NB4 (cell line): ENCODE measurements around the gene CBR4.

ENCODE experiments used
- DNase-seq: peaks from one replicate; pipeline ENCODE4 v3.0.0; 2010; ENCODE audit warnings: low read depth
- H3K4me3 ChIP-seq: one replicate; pipeline ENCODE4 v1.5.1; 2011; ENCODE audit warnings: mild to moderate bottlenecking, low read depth, low read length, moderate library complexity
- CTCF ChIP-seq: IDR thresholded peaks from one replicate; pipeline ENCODE4 v1.5.1; 2012; ENCODE audit warnings: low read depth, low read length
- MAX ChIP-seq: IDR thresholded peaks from 2 replicates; pipeline ENCODE4 v1.6.1; 2011; ENCODE audit warnings: low read depth, low read length
- MYC ChIP-seq: IDR thresholded peaks from 2 replicates; pipeline ENCODE4 v1.6.1; 2011; ENCODE audit warnings: low read depth, low read length
- POLR2A ChIP-seq: IDR thresholded peaks from 2 replicates; pipeline ENCODE4 v1.6.1; 2011; ENCODE audit warnings: mild to moderate bottlenecking; ENCODE audit not compliant: insufficient read length; ENCODE audit errors: extremely low read depth

The CBR4 gene

GRCh38 chr4:169045862-169046584 is 36.0 kb upstream of the CBR4 start:
- DNase-seq: no peak
- H3K4me3 ChIP-seq: no peak overlapping the region
- no peak for TF ChIP-seq MYC

- no peak for DNase-seq
- no peak for TF ChIP-seq CTCF
- no peak for TF ChIP-seq MYC
- no peak for TF ChIP-seq POLR2A
- no peak for TF ChIP-seq MAX
- H3K4me3 ChIP-seq: no peak overlapping the region
These were observed 34.8 kb upstream of the CBR4 start for GRCh38 chr4:169044714-169045447.

DNA sequence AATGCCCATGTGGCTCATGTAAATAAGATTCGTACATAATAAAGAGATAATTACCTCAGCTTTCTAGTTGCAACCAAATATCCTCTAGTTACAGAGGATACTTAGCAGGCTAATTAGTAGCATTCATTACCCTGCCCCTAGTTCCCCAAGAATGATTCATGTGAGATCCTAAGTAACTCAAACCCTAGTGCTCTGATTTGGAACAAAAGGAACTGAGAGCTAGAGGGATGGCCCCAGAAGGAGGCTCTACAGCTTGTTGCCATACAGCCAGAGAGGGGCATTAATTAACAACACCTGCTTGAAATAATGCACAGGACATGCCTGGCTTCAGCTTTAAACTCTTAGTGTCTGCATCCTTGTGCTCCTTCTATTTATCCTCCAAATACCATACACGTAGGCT is 32.6 kb upstream of the CBR4 start:
- TF ChIP-seq CTCF (no peak), MAX (no peak), POLR2A (no peak), MYC (no peak)
- no peak for DNase-seq
- H3K4me3 ChIP-seq: no peak overlapping the region

DNA sequence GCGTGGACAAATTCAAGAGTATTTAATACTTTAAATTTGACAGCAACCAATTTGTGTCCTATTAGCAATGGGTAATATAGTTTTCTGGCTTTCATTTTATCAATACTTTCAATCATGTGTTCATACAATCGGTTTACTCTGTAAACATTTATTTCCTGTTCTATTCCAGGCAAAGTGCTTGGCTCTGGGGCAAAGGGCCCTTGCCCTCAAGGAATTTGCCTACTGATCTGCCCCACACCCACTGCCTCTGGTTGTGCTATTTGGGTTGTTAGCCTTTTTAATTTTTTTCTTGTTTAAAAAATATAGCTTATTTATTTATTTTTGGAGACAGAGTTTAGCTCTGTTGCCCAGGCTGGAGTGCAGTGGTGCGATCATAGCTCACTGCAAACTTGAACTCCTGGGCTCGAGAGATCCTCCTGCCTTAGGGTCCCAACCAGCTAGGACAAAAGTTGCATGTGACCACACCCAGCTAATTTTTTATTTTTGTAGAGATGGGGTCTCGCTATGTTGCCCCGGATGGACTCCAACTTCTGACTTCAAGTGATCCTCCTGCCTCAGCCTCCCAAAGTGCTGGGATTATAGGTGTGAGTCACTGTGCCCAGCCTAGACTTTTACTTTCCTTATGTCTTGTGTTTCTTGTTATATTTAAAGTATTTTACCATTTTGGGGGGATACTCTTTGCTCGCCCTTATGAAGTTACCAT is 30.7 kb upstream of the CBR4 start:
- H3K4me3 ChIP-seq: no peak overlapping the region
- TF ChIP-seq CTCF (no peak), MAX (no peak), POLR2A (no peak), MYC (no peak)

GRCh38 chr4:169039251-169039954 is 29.3 kb upstream of the CBR4 start:
- H3K4me3 ChIP-seq: no peak overlapping the region
- no peak for TF ChIP-seq MYC
- TF ChIP-seq MAX: no peak
- no peak for TF ChIP-seq CTCF
- TF ChIP-seq POLR2A: no peak
- DNase-seq: no peak

More for the DNA sequence above, 30.7 kb upstream of the CBR4 start:
- no peak for DNase-seq
